Stimulated activated CD4-positive, alpha-beta T cell treated with anti-CD3 and anti-CD28 coated beads, Interleukin-4, amount 100 ng/mL, for 4 hours (primary cell): ENCODE measurements around the gene METTL8.

Experiments
- DNase-seq, 2 experiments: peaks; one replicate each; pipeline ENCODE4 v3.0.0-alpha.2; 2020

METTL8 gene

GRCh38 chr2:171308280-171309054 lies 125.3 kb downstream of the METTL8 start:
- no peak for DNase-seq

GRCh38 chr2:171307560-171307959 lies 126.2 kb downstream of the METTL8 start:
- DNase-seq = no peak

- no peak for DNase-seq
These were observed 135.8 kb downstream of the METTL8 start for GRCh38 chr2:171297956-171298355.

GRCh38 chr2:171294608-171295007 lies 139.2 kb downstream of the METTL8 start:
- no peak for DNase-seq

GRCh38 chr2:171293661-171294060 lies 140.1 kb downstream of the METTL8 start:
- DNase-seq = no peak

GRCh38 chr2:171289991-171290390 lies 143.8 kb downstream of the METTL8 start:
- DNase-seq = no peak

- DNase-seq = no peak
These were observed 144.5 kb downstream of the METTL8 start for GRCh38 chr2:171289316-171289715.

GRCh38 chr2:171287611-171288010 lies 146.2 kb downstream of the METTL8 start:
- DNase-seq = no peak

GRCh38 chr2:171287036-171287571 lies 146.7 kb downstream of the METTL8 start:
- DNase-seq = no peak

- no peak for DNase-seq
These were observed 152.7 kb downstream of the METTL8 start for GRCh38 chr2:171281110-171281509.

GRCh38 chr2:171279983-171280790 lies 153.6 kb downstream of the METTL8 start:
- no peak for DNase-seq

GRCh38 chr2:171274757-171275156 lies 159.0 kb downstream of the METTL8 start:
- DNase-seq = no peak

- no peak for DNase-seq
These were observed 161.8 kb downstream of the METTL8 start for GRCh38 chr2:171271971-171272436.

GRCh38 chr2:171271386-171271785 lies 162.4 kb downstream of the METTL8 start:
- no peak for DNase-seq

GRCh38 chr2:171267855-171268629 lies 165.7 kb downstream of the METTL8 start:
- no peak for DNase-seq
